Common myeloid progenitor, CD34-positive (primary cell): ENCODE data around the gene AKAP8L.

ENCODE experiments used
- CTCF ChIA-PET: fragments of 350-600 bp; sonication (Branson Sonifier 250); formaldehyde crosslinking; loops from one replicate; lab custom pipeline; 2021; ENCODE audit warnings: antibody characterized with exemption; lab: Charles Lee
- POLR2A ChIA-PET: fragments of 350-600 bp; sonication (Branson Sonifier 250); formaldehyde crosslinking; loops from one replicate; lab custom pipeline; 2021; ENCODE audit warnings: antibody characterized with exemption; lab: Charles Lee
- DNase-seq, 3 donors: peaks; one replicate each; pipeline versions ENCODE4 v3.0.0 to v3.0.0-alpha.2; 2013
- H3K27ac ChIP-seq, 2 experiments: 1 replicate in 1 of 2; 2 replicates in 1 of 2; pipeline ENCODE4 v1.7.0; 2013; ENCODE audit warnings: inconsistent platforms in 2 of 2, low read length in 2 of 2, mild to moderate bottlenecking in 2 of 2, low read depth in 1 of 2, moderate library complexity in 1 of 2; ENCODE audit not compliant: severe bottlenecking in 2 of 2, insufficient read depth in 1 of 2, poor library complexity in 1 of 2
- H3K27me3 ChIP-seq, 5 experiments: replicated peaks in 2 of 5; 1 replicate in 3 of 5; 2 replicates in 2 of 5; pipeline versions ENCODE4 v1.6.1 to v1.7.0; 2013; ENCODE audit warnings: low read length in 4 of 5, mild to moderate bottlenecking in 2 of 5, moderate library complexity in 2 of 5, inconsistent platforms in 1 of 5; ENCODE audit not compliant: insufficient read depth in 5 of 5, control insufficient read depth in 4 of 5
- H3K36me3 ChIP-seq, 4 experiments: 1 replicate in 2 of 4; 2 replicates in 2 of 4; pipeline versions ENCODE4 v1.6.1 to v1.7.0; 2013; ENCODE audit warnings: low read length in 3 of 4, control low read depth in 1 of 4, mild to moderate bottlenecking in 1 of 4; ENCODE audit not compliant: control insufficient read depth in 4 of 4, insufficient read depth in 4 of 4
- H3K4me1 ChIP-seq, 4 experiments: 1 replicate in 3 of 4; 2 replicates in 1 of 4; pipeline versions ENCODE4 v1.6.1 to v1.7.1; 2013; ENCODE audit warnings: low read length in 3 of 4, mild to moderate bottlenecking in 3 of 4, control low read depth in 1 of 4, inconsistent platforms in 1 of 4, moderate library complexity in 1 of 4; ENCODE audit not compliant: control insufficient read depth in 4 of 4, insufficient read depth in 4 of 4; ENCODE audit errors: control extremely low read depth in 1 of 4
- H3K4me3 ChIP-seq, 7 experiments: 1 replicate in 4 of 7; 2 replicates in 3 of 7; pipeline versions ENCODE4 v1.5.1 to v1.7.0; 2013; ENCODE audit warnings: mild to moderate bottlenecking in 7 of 7, low read length in 6 of 7, moderate library complexity in 6 of 7, inconsistent platforms in 2 of 7, low read depth in 2 of 7, control low read depth in 1 of 7; ENCODE audit not compliant: insufficient read depth in 4 of 7, control insufficient read depth in 1 of 7; ENCODE audit errors: extremely low read depth in 1 of 7
- H3K9me3 ChIP-seq, 5 experiments: 1 replicate in 4 of 5; 2 replicates in 1 of 5; pipeline versions ENCODE4 v1.6.1 to v1.7.1; 2013; ENCODE audit warnings: low read length in 4 of 5, mild to moderate bottlenecking in 2 of 5, inconsistent platforms in 1 of 5, low read depth in 1 of 5, moderate library complexity in 1 of 5; ENCODE audit not compliant: control insufficient read depth in 4 of 5, insufficient read depth in 2 of 5; ENCODE audit errors: control extremely low read depth in 1 of 5
- WGBS: methylation state at CpG from one replicate; pipeline ENCODE4 v1.1.5; 2013; ENCODE audit not compliant: insufficient coverage; 5-methylcytosine and 5-hydroxymethylcytosine counted together

The AKAP8L gene

GRCh38 chr19:15448778-15449619 is 30.2 kb upstream of the AKAP8L start:
- Histone ChIP-seq H3K27me3 (no peaks in the 10 kb centered on the region), H3K36me3 (peaks cover 6 to 26% (median 22%) of the 10 kb centered on the region in 4 experiments), H3K9me3 (no peaks in the 10 kb centered on the region), H3K27ac (no peak overlapping the region), H3K4me3 (peak overlapping the region; percentile 27 to 86 (median 73)), H3K4me1 (peaks cover 0 to 16% (median 8%) of the 10 kb centered on the region in 4 experiments)
- ChIA-PET CTCF (interaction anchor here (0.7 to 1.8 kb wide), 5 partner anchors 9 to 107 kb away, joined by 3 to 5 read pairs (median 3); partner anchors contain the start of genes AKAP8L and PGLYRP2), POLR2A (interaction anchor here (1.4 kb wide), 1 partner anchor 16 kb away, joined by 5 read pairs; no protein-coding TSS in a partner anchor)
- 12% methylated on average over 18 of the region's 43 CpGs for WGBS
- DNase-seq: peak in 1 of 3 donors; percentile 46

GRCh38 chr19:15448044-15448777 is 29.4 kb upstream of the AKAP8L start:
- ChIA-PET POLR2A (interaction anchor here (1.4 kb wide), 1 partner anchor 15 kb away, joined by 5 read pairs; no protein-coding TSS in a partner anchor), CTCF (interaction anchor here (0.7 to 1.8 kb wide), 6 partner anchors 9 to 107 kb away, joined by 3 to 5 read pairs (median 3); partner anchors contain the start of genes AKAP8L and PGLYRP2)
- H3K27me3 ChIP-seq: no peaks in the 10 kb centered on the region
- peaks cover 0 to 16% (median 8%) of the 10 kb centered on the region in 4 experiments for H3K4me1 ChIP-seq
- H3K36me3 ChIP-seq: peaks cover 4 to 18% (median 14%) of the 10 kb centered on the region in 4 experiments
- no peak for DNase-seq
- peak overlapping the region in 2 of 7 experiments; percentile 78 to 86 for H3K4me3 ChIP-seq
- H3K27ac ChIP-seq: no peak overlapping the region
- no peaks in the 10 kb centered on the region for H3K9me3 ChIP-seq
- WGBS: 93% methylated on average over 9 of the region's 17 CpGs

- Histone ChIP-seq H3K4me1 (peaks cover 0 to 16% (median 8%) of the 10 kb centered on the region in 4 experiments), H3K27me3 (no peaks in the 10 kb centered on the region), H3K36me3 (peaks cover 0 to 9% (median 6%) of the 10 kb centered on the region in 4 experiments), H3K27ac (no peak overlapping the region), H3K9me3 (no peaks in the 10 kb centered on the region), H3K4me3 (no peak overlapping the region)
- DNase-seq: no peak
- WGBS: 97% methylated on average over 3 of the region's 4 CpGs
- ChIA-PET POLR2A (no interaction called here), CTCF (interaction anchor here (1.8 kb wide), 1 partner anchor 26 kb away, joined by 5 read pairs; no protein-coding TSS in a partner anchor)
These were observed 28.3 kb upstream of the AKAP8L start for GRCh38 chr19:15447057-15447456.

GRCh38 chr19:15445807-15446376 is 27.1 kb upstream of the AKAP8L start:
- CTCF ChIA-PET: interaction anchor here (1.4 kb wide), 1 partner anchor 21 kb away, joined by 3 read pairs; no protein-coding TSS in a partner anchor
- DNase-seq: no peak
- Histone ChIP-seq H3K9me3 (no peaks in the 10 kb centered on the region), H3K4me3 (no peak overlapping the region), H3K27ac (no peak overlapping the region), H3K36me3 (peaks cover 0 to 3% (median 0%) of the 10 kb centered on the region in 4 experiments), H3K27me3 (no peaks in the 10 kb centered on the region), H3K4me1 (peaks cover 0 to 16% (median 8%) of the 10 kb centered on the region in 4 experiments)
- 88% methylated on average over 7 of the region's 7 CpGs for WGBS
- POLR2A ChIA-PET: no interaction called here

GRCh38 chr19:15445227-15445605 is 26.4 kb upstream of the AKAP8L start:
- H3K4me3 ChIP-seq: no peak overlapping the region
- H3K27ac ChIP-seq: no peak overlapping the region
- no peaks in the 10 kb centered on the region for H3K9me3 ChIP-seq
- DNase-seq: no peak
- H3K4me1 ChIP-seq: peaks cover 0 to 13% (median 8%) of the 10 kb centered on the region in 4 experiments
- POLR2A ChIA-PET: no interaction called here
- H3K27me3 ChIP-seq: no peaks in the 10 kb centered on the region
- CTCF ChIA-PET: no interaction called here
- H3K36me3 ChIP-seq: peaks cover 0 to 3% (median 0%) of the 10 kb centered on the region in 4 experiments
- WGBS: 96% methylated on average over 9 of the region's 9 CpGs

- H3K27me3 ChIP-seq: no peaks in the 10 kb centered on the region
- no peak overlapping the region for H3K27ac ChIP-seq
- H3K4me3 ChIP-seq: no peak overlapping the region
- peaks cover 0 to 3% (median 0%) of the 10 kb centered on the region in 4 experiments for H3K36me3 ChIP-seq
- DNase-seq: no peak
- 93% methylated on average over 13 of the region's 15 CpGs for WGBS
- ChIA-PET CTCF (no interaction called here), POLR2A (no interaction called here)
- H3K4me1 ChIP-seq: peaks cover 0 to 13% (median 11%) of the 10 kb centered on the region in 4 experiments
- no peaks in the 10 kb centered on the region for H3K9me3 ChIP-seq
These were observed 25.9 kb upstream of the AKAP8L start for GRCh38 chr19:15444505-15445226.
